GM10266 (cell line): ENCODE results near the gene ALDOA.

Source experiments
- DNase-seq: peaks from one replicate; pipeline ENCODE4 v3.0.0; 2012; ENCODE audit errors: extremely low spot score
- CTCF ChIP-seq: IDR thresholded peaks from 2 replicates; pipeline ENCODE4 v1.5.1; 2012; ENCODE audit warnings: mild to moderate bottlenecking, low read depth; ENCODE audit not compliant: control insufficient read depth, insufficient read depth; ENCODE audit errors: missing control alignments

Gene ALDOA

GRCh38 chr16:30046588-30046987 lies 19.0 kb upstream of the ALDOA start:
- DNase-seq = no peak
- TF ChIP-seq CTCF = no peak

DNA sequence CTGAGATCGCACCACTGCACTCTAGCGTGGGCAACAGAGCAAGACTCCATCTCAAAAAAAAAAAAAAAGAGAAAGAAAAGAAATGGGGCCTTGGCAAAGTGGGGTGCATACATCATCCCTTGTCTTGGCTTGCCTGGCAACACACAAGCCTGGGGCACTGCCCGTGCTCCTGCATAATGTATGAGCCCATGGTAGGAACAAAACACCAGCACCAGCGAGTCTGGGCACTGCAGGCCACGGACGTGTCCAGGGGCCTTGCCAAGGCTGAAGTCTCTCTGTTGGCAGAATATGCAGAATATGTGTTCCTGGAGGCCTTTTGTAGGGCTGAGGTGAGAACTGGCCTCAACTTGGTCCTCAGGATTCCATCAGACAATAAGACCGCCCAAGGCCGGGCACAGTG lies 15.7 kb upstream of the ALDOA start:
- TF ChIP-seq CTCF = no peak
- no peak for DNase-seq

GRCh38 chr16:30051518-30051917 lies 14.0 kb upstream of the ALDOA start:
- no peak for DNase-seq
- TF ChIP-seq CTCF = no peak

DNA sequence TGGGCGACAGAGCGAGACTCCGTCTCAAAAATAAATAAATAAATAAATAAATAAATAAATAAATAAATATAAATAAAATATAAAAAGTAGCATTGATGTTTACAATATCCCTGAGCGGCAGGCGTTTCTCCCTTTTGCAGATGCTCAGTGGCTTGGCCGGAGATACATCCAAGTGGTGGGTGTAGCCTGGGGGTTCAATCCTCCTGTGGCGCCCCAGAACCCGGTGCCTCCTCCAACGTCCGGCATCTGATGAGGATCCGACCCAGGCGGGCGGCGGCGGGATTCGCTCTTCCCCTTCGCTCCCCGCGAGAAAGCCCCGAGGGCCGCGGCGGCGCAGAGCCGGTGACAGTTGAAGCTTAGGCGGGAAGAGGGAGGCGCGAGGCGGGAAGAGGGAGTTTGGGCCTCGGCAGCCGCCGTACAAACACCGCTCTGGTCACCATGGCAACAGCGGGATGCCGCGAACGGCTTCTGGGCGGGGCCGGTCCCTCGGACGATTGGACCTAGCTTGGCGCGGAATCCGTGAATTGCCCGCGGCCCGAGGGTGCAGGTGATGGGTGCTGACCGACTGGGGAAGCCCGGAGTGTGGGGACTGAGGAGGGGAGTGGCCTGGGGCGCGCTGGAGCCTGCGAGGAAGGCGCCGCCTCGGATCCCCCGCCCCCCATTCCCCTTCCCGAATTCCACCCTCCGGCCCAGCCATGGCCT lies 12.7 kb upstream of the ALDOA start:
- peak; percentile 91 for DNase-seq
- TF ChIP-seq CTCF = no peak

DNA sequence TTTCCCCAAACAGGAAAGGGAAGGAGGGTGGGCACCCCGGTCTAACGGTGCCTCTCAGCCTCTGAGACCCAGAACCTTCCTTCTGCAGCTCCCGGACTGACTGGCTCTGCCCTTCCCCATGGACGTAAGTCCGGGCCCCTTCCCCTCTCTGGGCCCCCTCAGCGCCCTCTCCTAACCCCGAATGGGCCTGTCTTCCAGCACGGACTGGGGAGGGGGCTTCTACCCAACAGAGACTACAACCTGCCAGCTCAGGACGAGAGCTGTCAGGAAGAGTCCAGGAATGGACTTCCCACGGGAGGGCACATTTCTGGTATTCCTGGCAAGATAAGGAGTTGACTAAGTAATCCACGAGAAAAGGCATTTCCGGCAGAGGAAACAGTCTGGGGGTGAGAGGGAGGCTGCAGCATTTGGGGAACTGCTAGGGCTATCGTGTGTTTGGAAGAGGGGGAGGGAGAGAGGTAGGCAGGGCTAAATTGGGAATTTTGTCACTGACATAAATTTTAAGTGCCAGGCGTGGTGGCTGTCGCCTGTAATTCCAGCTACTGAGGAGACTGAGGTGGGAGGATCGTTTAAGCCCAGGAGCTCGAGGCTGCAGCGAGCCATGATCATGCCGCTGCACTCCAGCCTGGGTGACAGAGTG lies 12.1 kb upstream of the ALDOA start:
- no peak for DNase-seq
- TF ChIP-seq CTCF = no peak

DNA sequence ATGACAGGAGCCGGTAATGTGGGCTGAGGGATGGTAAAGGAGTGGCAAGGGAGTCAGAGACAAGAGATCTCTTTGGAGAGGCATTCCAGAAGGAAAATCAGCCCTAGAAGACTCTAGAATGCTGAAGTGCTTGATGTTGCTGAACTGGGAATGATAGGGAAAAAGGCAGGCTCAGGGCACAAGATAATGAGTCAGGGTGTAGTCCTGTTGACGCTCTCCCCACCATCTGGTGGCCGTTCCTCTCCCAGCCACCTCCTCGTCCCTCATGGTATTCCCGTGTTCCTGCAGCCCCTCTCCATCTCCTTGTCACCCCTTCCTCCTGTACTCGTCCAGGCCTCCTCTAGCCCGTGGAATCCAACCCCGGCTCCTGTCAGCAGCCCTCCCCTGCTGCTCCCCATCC lies 11.1 kb upstream of the ALDOA start:
- DNase-seq = no peak
- TF ChIP-seq CTCF = no peak

- peak; percentile 68 for DNase-seq
Measured at GRCh38 chr16:30054959-30055553, 10.5 kb upstream of the ALDOA start.

More at GRCh38 chr16:30054959-30055553, 10.5 kb upstream of the ALDOA start:
- TF ChIP-seq CTCF = peak; percentile 77
